GM19468 (cell line): ENCODE results near the gene WASL.
A peak's percentile ranks its signal among the peaks of the same experiment; 100 is the strongest.

Source experiments
- ATAC-seq: cut with Tn5 transposase; IDR thresholded peaks from one replicate; pipeline ENCODE4 v1.9.1; 2021; ENCODE audit warnings: mild to moderate bottlenecking, moderate library complexity, moderate number of reproducible peaks; ENCODE audit not compliant: unreplicated experiment; ENCODE audit errors: extremely low read depth

The WASL gene

GRCh38 chr7:123770378-123770777 lies 21.6 kb upstream of the WASL start:
- ATAC-seq, result peak; percentile 61

GRCh38 chr7:123769371-123769770 lies 20.6 kb upstream of the WASL start:
- ATAC-seq, result no peak

GRCh38 chr7:123768493-123768892 lies 19.7 kb upstream of the WASL start:
- ATAC-seq, result no peak

- ATAC-seq, result no peak
Measured at GRCh38 chr7:123763191-123763661, 14.4 kb upstream of the WASL start.

- ATAC-seq, result no peak
Measured at GRCh38 chr7:123761729-123762128, 12.9 kb upstream of the WASL start.

GRCh38 chr7:123757095-123757494 lies 8.3 kb upstream of the WASL start:
- ATAC-seq, result no peak

GRCh38 chr7:123755338-123755737 lies 6.5 kb upstream of the WASL start:
- no peak for ATAC-seq

- no peak for ATAC-seq
Measured at GRCh38 chr7:123754271-123754871, 5.6 kb upstream of the WASL start.

GRCh38 chr7:123752534-123752933 lies 3.7 kb upstream of the WASL start:
- ATAC-seq, result no peak

- no peak for ATAC-seq
Measured at GRCh38 chr7:123751821-123752220, 3.0 kb upstream of the WASL start.

- no peak for ATAC-seq
Measured at GRCh38 chr7:123750389-123751230, 1.8 kb upstream of the WASL start.

- no peak for ATAC-seq
Measured at GRCh38 chr7:123749537-123749857, 694 bp upstream of the WASL start.

- ATAC-seq, result no peak
Measured at GRCh38 chr7:123748171-123748733, 551 bp downstream of the WASL start.

GRCh38 chr7:123747620-123748141 lies 1.1 kb downstream of the WASL start:
- ATAC-seq, result no peak

GRCh38 chr7:123746931-123747488 lies 1.8 kb downstream of the WASL start:
- no peak for ATAC-seq

- no peak for ATAC-seq
Measured at GRCh38 chr7:123746055-123746454, 2.7 kb downstream of the WASL start.

GRCh38 chr7:123745437-123745836 lies 3.4 kb downstream of the WASL start:
- ATAC-seq, result no peak

GRCh38 chr7:123744416-123744815 lies 4.4 kb downstream of the WASL start:
- ATAC-seq, result no peak

GRCh38 chr7:123741940-123742339 lies 6.9 kb downstream of the WASL start:
- no peak for ATAC-seq

- ATAC-seq, result no peak
Measured at GRCh38 chr7:123738808-123739207, 10.0 kb downstream of the WASL start.

- ATAC-seq, result no peak
Measured at GRCh38 chr7:123738356-123738755, 10.4 kb downstream of the WASL start.
